Caco-2 (cell line): ENCODE data around the gene TCF23. TPM values are rescaled to one million over a fixed set of nuclear protein-coding genes. Genes with fewer than 3 reads are reported as not detected.
A peak's percentile ranks its signal among the peaks of the same experiment; 100 is the strongest.

Experiments used
- BruUV-seq: library from RNA; stranded (reverse); fragments of 400-500 nt; replicated peaks from 2 replicates; lab custom pipeline; 2021; lab: Mats Ljungman, UMichigan
- CTCF ChIA-PET: fragments of 300-600 bp; sonication (Branson Sonifier 250); formaldehyde crosslinking; loops from one replicate; lab custom pipeline; 2022; ENCODE audit warnings: antibody characterized with exemption; lab: Charles Lee
- POLR2A ChIA-PET: fragments of 300-600 bp; sonication (Branson Sonifier 250); formaldehyde crosslinking; loops from one replicate; lab custom pipeline; 2022; ENCODE audit warnings: antibody characterized with exemption; lab: Charles Lee
- DNase-seq, 2 experiments: peaks; one replicate each; pipeline versions ENCODE4 v3.0.0 to v3.0.0-alpha.2; 2020 to 2022
- H3K27me3 ChIP-seq: replicated peaks from 2 replicates; pipeline ENCODE4 v1.6.0; 2011; ENCODE audit warnings: low read length; ENCODE audit not compliant: control insufficient read depth, insufficient read depth
- H3K36me3 ChIP-seq: 2 replicates; pipeline ENCODE4 v1.5.1; 2011; ENCODE audit warnings: low read length; ENCODE audit not compliant: control insufficient read depth, insufficient read depth
- H3K4me1 ChIP-seq: fragments of 250-450 bp; sonication (Bioruptor Pico); 2 replicates; pipeline ENCODE4 v1.5.1; 2020; ENCODE audit warnings: mild to moderate bottlenecking
- H3K4me3 ChIP-seq: 2 replicates; pipeline ENCODE4 v1.5.1; 2011; ENCODE audit warnings: low read depth, mild to moderate bottlenecking, control low read depth, low read length
- H3K9me3 ChIP-seq: fragments of 250-450 bp; sonication (Bioruptor Pico); 2 replicates; pipeline ENCODE4 v1.5.1; 2020; ENCODE audit warnings: mild to moderate bottlenecking, moderate library complexity
- H3K27ac Mint-ChIP-seq: one replicate; pipeline ENCODE4 v1.8.0; 2022; ENCODE audit warnings: mixed read lengths; ENCODE audit not compliant: unreplicated experiment
- H3K27me3 Mint-ChIP-seq: one replicate; pipeline ENCODE4 v1.8.0; 2022; ENCODE audit warnings: mixed read lengths; ENCODE audit not compliant: insufficient read depth, unreplicated experiment
- H3K36me3 Mint-ChIP-seq: one replicate; pipeline ENCODE4 v1.8.0; 2022; ENCODE audit warnings: mild to moderate bottlenecking, mixed read lengths; ENCODE audit not compliant: insufficient read depth, unreplicated experiment
- H3K4me1 Mint-ChIP-seq: one replicate; pipeline ENCODE4 v1.8.0; 2022; ENCODE audit warnings: low read depth, mixed read lengths; ENCODE audit not compliant: unreplicated experiment
- H3K4me3 Mint-ChIP-seq: one replicate; pipeline ENCODE4 v1.8.0; 2022; ENCODE audit warnings: mild to moderate bottlenecking, moderate library complexity, mixed read lengths; ENCODE audit not compliant: unreplicated experiment
- H3K9me3 Mint-ChIP-seq: one replicate; pipeline ENCODE4 v1.8.0; 2022; ENCODE audit warnings: mixed read lengths; ENCODE audit not compliant: unreplicated experiment
- intact Hi-C: fragments of 100-400 bp; cut with micrococcal nuclease; formaldehyde crosslinking; loops from one replicate; pipeline ENCODE4 v1.10.0; 2022; ENCODE audit not compliant: unreplicated experiment
- total RNA-seq: library from RNA; stranded (reverse); gene quantifications from 2 replicates; pipeline ENCODE4 v1.2.3, GENCODE V29; 2022
- TF ChIP-seq, protein P1 (sequence below), 2 experiments: fragments of 200-600 bp in 1 of 2; IDR thresholded peaks; 1 replicate in 1 of 2; 2 replicates in 1 of 2; pipeline versions ENCODE4 v1.5.1 to v1.8.0; 2011 to 2022; ENCODE audit warnings: antibody characterized with exemption in 1 of 2, control low read depth in 1 of 2, inconsistent platforms in 1 of 2, low read depth in 1 of 2, low read length in 1 of 2, mild to moderate bottlenecking in 1 of 2, moderate library complexity in 1 of 2; ENCODE audit not compliant: insufficient read depth in 1 of 2, severe bottlenecking in 1 of 2, unreplicated experiment in 1 of 2

TCF23 gene
- total RNA-seq, 1 experiment from 2014 or later: not detected

DNA sequence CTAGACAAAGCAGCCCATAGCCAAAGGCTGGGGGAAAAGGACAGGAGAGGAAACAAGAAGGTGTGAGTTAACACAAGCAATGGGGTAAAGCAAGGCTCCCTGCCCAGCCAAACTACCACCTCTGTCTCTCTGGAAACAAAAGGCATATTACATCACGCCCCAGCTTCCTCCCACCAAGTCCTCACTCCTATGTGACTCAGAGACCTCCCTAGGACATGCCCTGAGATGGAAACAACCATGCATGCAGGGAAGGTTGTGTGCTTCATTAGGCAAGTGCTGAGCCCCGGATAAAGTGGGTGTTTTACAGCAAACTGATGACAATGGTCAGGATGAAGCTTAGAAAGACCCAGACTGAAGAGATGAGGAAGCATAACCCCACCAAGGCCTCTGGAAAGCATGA, 54.0 kb downstream of the TCF23 start:
- ChIA-PET CTCF (interaction anchor here (1.0 kb wide), 1 partner anchor 12 kb away, joined by 9 read pairs; no protein-coding TSS in a partner anchor), POLR2A (no interaction called here)
- BruUV-seq: no TSS peak
- Histone ChIP-seq H3K9me3 (no peaks in the 10 kb centered on the region), H3K27me3 (no peaks in the 10 kb centered on the region), H3K36me3 (peaks cover 12% of the 10 kb centered on the region), H3K4me1 (no peaks in the 10 kb centered on the region), H3K4me3 (no peak overlapping the region)
- Mint-ChIP-seq H3K4me1 (no peaks in the 10 kb centered on the region), H3K36me3 (peaks cover 34% of the 10 kb centered on the region), H3K27me3 (no peaks in the 10 kb centered on the region), H3K9me3 (no peaks in the 10 kb centered on the region), H3K27ac (no peak overlapping the region), H3K4me3 (no peak overlapping the region)
- TF ChIP-seq, protein P1, sequence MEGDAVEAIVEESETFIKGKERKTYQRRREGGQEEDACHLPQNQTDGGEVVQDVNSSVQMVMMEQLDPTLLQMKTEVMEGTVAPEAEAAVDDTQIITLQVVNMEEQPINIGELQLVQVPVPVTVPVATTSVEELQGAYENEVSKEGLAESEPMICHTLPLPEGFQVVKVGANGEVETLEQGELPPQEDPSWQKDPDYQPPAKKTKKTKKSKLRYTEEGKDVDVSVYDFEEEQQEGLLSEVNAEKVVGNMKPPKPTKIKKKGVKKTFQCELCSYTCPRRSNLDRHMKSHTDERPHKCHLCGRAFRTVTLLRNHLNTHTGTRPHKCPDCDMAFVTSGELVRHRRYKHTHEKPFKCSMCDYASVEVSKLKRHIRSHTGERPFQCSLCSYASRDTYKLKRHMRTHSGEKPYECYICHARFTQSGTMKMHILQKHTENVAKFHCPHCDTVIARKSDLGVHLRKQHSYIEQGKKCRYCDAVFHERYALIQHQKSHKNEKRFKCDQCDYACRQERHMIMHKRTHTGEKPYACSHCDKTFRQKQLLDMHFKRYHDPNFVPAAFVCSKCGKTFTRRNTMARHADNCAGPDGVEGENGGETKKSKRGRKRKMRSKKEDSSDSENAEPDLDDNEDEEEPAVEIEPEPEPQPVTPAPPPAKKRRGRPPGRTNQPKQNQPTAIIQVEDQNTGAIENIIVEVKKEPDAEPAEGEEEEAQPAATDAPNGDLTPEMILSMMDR (IDR thresholded peaks at IDR 0.05; ENCODE audit: insufficient read depth in 1 of 2, low read depth in 1 of 2, low read length in 1 of 2, severe bottlenecking in 1 of 2, unreplicated experiment in 1 of 2): no peak
- intact Hi-C loops: no loop called here
- DNase-seq: no peak

DNA sequence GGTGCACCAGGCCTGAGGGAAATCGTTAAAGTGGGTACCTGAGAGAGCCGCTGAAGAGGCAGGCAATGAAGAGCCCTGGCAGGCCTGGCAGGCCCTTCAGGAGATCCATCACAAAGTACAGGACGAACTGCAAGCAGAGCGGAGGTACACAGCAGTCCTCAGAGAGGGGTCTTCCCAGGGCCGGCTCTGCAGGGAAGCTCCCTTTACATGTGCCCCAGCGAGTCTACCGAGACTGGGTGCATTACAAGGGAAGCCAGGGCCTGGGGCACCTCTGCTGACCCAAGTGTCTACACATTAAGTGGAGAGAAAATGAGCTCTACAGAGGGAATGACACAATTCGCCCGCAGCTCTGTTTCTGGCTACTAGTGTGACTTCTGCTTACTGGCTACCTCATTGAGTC, 54.9 kb downstream of the TCF23 start:
- H3K36me3 ChIP-seq: peaks cover 17% of the 10 kb centered on the region
- BruUV-seq: no TSS peak

GRCh38 chr2:27204566-27204965, 55.8 kb downstream of the TCF23 start:
- Mint-ChIP-seq H3K4me3 (no peak overlapping the region), H3K4me1 (peaks cover 6% of the 10 kb centered on the region), H3K27ac (no peak overlapping the region), H3K27me3 (no peaks in the 10 kb centered on the region), H3K36me3 (peaks cover 50% of the 10 kb centered on the region), H3K9me3 (no peaks in the 10 kb centered on the region)
- TF ChIP-seq, protein P1 (IDR thresholded peaks at IDR 0.05; ENCODE audit: insufficient read depth in 1 of 2, low read depth in 1 of 2, low read length in 1 of 2, severe bottlenecking in 1 of 2, unreplicated experiment in 1 of 2): no peak
- Histone ChIP-seq H3K4me3 (no peak overlapping the region), H3K9me3 (no peaks in the 10 kb centered on the region), H3K27me3 (no peaks in the 10 kb centered on the region), H3K36me3 (peaks cover 17% of the 10 kb centered on the region), H3K4me1 (peaks cover 5% of the 10 kb centered on the region)
- ChIA-PET CTCF (no interaction called here), POLR2A (no interaction called here)
- intact Hi-C loops: no loop called here
- BruUV-seq: no TSS peak
- peak in 1 of 2 experiments; percentile 29 for DNase-seq

More for the DNA sequence above, 54.9 kb downstream of the TCF23 start:
- Mint-ChIP-seq H3K4me3 (no peak overlapping the region), H3K9me3 (no peaks in the 10 kb centered on the region), H3K4me1 (no peaks in the 10 kb centered on the region), H3K27me3 (no peaks in the 10 kb centered on the region), H3K27ac (no peak overlapping the region), H3K36me3 (peaks cover 43% of the 10 kb centered on the region)
- Histone ChIP-seq H3K27me3 (no peaks in the 10 kb centered on the region), H3K9me3 (no peaks in the 10 kb centered on the region), H3K4me1 (no peaks in the 10 kb centered on the region), H3K4me3 (no peak overlapping the region)
- TF ChIP-seq, protein P1 (IDR thresholded peaks at IDR 0.05; ENCODE audit: insufficient read depth in 1 of 2, low read depth in 1 of 2, low read length in 1 of 2, severe bottlenecking in 1 of 2, unreplicated experiment in 1 of 2): no peak
- DNase-seq: peak in 1 of 2 experiments; percentile 23
- ChIA-PET CTCF (interaction anchor here (0.6 kb wide), 1 partner anchor 187 kb away, joined by 3 read pairs; no protein-coding TSS in a partner anchor), POLR2A (interaction anchor here (0.9 kb wide), 1 partner anchor 8 kb away, joined by 3 read pairs; the partner anchor contains the start of genes ATRAID and SLC5A6)
- intact Hi-C loops: no loop called here
